Measurements from ENCODE around the gene UHRF1.

- TF ChIP-seq CTCF (IDR thresholded peaks at IDR 0.05; ENCODE audit: low read depth, low read length, poor library complexity, severe bottlenecking) (no peak), EZH2phosphoT487 (IDR thresholded peaks at IDR 0.05; ENCODE audit: borderline replicate concordance, low read length) (no peak)
These were observed 94.5 kb downstream of the UHRF1 start for GRCh38 chr19:5003781-5004180.
